HG03064 (cell line): ENCODE results near the gene CD84.
"Not testable (repeated sequence)": the region's sequence is repeated elsewhere in the genome, so short reads cannot be mapped to it uniquely, and the experiment has no call there.

Source experiments
- ATAC-seq: cut with Tn5 transposase; IDR thresholded peaks from one replicate; pipeline ENCODE4 v1.9.1; 2021; ENCODE audit warnings: low read depth; ENCODE audit not compliant: unreplicated experiment

CD84 gene, protein sequence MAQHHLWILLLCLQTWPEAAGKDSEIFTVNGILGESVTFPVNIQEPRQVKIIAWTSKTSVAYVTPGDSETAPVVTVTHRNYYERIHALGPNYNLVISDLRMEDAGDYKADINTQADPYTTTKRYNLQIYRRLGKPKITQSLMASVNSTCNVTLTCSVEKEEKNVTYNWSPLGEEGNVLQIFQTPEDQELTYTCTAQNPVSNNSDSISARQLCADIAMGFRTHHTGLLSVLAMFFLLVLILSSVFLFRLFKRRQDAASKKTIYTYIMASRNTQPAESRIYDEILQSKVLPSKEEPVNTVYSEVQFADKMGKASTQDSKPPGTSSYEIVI

DNA sequence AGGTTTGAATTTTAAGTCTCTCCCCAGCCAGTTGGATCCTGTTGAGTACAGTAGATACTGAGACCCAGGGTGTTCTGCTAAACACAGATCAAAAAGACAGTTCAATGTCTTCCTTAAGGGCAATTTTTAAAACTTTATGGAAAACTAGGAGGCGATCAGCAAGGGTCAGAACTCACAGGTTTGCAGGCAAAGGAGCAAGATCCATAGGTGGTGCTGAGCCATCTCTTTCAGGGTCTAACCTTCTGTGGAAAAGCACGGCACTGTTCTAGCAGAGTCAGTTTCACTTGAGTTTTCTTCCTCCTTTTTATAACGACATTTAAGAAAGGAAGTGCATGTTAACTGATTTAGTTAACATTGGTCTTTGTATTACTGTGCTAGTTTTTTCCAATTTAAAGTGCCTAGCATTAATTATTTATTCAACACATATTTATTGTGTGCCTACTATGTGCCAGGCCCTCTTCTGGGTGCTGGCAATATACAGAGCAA is at the start of gene CD84:
Gene CD84, minus strand, starts transcription at position 281 of the 486 bp plus-strand sequence. Its CDS starts 59 bp downstream, at position 222.
- no peak for ATAC-seq

DNA sequence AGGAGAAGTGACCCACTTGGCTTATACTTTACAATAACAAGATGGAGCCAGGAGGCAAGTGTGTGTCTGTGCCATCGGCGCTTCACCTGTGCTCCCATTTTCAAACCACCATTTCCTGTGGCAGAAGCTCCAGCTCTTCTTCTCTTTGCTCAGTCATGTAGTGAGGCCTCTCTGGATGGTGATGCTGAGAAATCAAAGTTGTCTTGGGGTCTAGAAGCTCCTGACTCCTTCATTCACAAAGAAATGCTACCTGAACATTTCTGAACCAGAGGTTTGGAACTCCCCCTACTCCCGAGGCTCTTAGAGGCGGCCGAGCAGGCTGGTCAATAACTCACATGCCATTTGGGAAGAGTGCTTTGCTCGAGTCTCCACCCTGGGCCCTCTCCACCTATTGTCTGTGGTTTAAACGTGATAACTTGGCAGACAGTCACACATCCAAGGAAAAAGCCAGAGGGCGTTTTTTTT is 49.5 kb upstream of the CD84 start:
- ATAC-seq = no peak

DNA sequence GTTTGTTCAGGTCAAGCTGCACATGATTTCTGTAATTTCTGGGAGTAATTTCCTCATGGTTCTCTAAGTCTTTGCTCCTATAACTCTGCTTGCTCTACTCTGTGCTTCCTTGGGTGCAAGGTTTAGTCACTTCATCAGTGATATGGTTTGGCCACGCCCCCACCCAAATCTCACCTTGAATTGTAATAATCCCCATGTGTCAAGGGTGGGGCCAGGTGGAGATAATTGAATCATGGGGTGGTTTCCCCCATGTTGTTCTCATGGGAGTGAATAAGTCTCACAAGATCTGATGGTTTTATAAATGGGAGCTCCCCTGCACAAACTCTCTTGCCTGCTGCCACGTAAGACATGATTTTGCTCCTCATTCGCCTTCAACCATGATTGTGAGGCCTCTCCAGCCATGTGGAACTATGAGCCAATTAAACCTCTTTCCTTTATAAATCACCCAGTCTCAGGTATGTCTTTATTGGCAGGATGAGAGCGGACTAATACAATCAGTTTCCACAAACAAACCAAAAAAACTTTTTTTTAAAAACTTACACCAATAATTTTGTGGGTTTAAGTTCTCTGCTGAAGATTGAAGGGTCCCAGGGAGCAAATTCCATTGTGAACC is 48.5 kb upstream of the CD84 start:
- ATAC-seq = not testable (repeated sequence)

DNA sequence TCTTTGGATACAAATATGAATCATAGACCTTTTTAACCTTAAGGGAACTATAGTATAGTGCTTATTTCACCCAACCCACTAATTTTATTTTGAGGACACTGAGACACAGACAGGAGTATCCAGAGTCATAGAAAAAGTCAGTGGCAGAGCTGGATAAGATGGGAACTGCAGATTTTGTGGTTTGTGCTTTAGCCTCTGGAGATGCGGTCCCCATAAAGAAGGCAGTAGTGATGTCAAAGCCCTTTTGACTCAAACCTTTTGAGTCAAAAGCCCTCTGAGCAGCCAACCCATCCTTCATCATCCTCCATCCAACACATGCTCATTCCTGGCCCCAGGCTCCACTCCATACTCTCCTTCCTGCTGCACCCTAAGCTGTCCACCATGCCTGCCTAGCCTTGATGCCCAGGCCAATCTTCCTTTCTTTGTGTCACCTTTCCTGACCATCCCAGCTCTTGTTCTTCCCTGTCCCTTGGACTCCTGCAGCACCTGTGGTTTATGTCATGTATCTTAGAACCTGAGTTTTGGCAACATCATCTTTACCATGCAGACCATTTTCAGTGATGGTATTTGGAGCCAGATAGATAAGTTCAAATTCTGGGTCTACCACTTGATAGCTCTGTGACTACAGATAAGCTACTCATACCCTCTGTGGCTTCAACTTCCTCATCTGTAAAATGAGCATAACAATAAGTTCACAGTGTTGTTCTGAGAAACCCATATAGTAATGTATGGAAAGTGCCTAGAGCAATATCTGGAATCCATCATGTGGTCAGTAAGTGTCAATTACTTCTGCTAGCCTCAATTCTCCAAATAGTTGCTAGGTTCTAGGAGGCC is 47.4 kb upstream of the CD84 start:
- ATAC-seq = no peak

DNA sequence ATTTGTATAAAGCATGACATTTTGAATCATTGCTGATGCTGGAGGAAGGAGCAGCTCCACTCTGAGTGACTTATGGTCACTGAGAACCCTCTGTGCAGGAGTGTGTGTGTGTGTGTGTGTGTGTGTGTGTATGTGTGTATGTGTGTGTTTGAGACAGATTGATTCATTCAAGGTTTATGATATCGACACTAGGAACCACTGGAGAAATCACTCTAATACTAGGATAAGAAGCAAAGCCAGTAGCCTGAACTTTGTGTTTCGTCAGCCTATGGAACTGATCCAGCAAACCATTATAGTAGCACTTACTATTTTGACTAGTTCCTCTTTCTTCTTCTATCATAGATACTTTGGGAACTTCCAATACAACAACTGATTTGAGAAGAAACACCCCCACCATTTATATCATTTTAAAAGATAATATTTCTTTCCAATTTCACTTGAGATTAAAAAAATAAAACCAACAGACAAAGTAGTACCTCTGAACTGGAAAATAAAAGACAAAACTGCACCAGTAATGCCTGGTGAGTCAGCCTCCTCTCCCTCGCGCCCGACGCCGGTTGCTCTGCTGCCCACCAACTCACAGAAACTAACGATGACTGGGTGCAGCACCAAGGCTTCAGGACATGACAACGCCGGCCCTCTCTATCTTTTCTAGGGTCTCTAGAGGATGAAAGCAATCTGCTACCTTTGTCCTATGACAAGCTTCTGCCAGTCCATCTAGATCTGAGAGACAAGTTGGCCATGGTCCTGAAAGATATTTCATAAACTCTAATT is 46.6 kb upstream of the CD84 start:
- no peak for ATAC-seq

DNA sequence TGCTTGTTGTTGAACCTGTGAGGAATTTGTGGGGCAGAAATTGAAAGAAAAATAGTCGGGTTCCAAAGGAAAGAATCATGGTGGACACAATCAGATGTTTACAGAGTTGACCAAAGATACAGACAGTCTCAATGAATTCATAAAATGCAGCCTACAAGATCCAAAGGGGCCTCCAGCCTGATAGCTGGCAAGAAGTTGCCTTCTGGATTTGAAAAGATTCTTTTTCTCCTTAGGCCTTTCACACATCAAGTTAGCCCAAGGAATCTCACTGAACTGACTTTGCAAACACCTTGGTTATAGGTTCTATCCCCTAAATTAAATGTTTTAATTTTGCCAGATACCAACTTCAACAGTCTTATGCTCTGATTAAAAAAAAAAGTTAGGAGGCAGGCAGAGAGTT is 46.0 kb upstream of the CD84 start:
- no peak for ATAC-seq

DNA sequence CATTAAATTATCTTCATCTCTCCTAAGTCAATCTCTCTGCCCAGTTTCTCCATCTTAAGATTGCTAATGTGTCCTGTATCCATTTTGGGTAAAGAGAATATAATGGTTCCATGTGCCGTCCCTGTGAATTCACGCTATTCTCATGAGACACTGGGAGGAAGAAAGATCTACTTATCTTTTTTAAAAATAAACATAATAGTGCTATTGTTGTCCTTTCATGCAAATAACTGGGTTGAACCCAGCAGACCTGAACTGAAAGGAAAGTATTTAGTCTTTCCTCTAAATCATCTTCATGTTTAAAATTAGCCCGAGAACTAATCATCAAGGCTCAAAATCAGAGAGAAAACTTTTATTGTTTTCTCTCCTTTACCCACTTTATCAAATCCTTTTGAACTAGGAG is 45.2 kb upstream of the CD84 start:
- no peak for ATAC-seq

DNA sequence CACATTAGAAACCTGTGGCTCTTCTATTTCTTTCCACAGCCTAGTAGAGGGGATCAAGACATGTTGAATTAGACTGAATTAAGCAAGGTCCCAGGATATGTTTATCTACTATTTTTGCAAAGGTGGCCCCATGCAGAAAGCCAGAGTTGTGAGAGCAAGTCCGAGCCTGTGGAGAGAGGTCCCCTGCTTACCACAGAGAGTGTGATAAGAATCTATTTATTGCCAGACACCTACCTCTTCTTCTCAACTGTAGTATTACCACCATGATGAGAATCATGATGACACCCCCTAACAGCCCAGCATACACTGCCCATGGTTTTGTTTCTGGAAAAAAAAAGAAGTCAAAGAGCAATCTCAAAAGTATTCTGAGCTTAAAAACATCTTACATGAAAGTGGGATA is 44.6 kb upstream of the CD84 start:
- no peak for ATAC-seq

DNA sequence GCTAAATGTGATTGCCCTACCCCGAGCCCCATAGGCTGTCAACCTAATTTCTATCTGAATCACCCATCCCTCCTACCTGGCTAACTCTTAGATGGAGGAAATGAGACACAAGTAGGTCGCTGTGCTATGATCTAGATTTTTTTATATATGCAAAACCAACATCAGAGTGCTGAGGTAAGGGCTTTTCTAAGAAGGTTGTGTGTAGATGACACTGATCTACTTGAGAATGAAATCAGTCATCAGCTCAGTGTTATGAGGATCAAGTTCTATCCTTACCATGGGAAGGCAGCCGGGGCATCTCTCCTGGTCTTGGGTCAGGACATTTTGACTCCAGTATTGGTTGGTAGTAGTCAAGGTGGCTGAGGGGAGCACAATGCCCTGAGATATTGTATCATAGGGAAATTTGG is 43.9 kb upstream of the CD84 start:
- no peak for ATAC-seq

DNA sequence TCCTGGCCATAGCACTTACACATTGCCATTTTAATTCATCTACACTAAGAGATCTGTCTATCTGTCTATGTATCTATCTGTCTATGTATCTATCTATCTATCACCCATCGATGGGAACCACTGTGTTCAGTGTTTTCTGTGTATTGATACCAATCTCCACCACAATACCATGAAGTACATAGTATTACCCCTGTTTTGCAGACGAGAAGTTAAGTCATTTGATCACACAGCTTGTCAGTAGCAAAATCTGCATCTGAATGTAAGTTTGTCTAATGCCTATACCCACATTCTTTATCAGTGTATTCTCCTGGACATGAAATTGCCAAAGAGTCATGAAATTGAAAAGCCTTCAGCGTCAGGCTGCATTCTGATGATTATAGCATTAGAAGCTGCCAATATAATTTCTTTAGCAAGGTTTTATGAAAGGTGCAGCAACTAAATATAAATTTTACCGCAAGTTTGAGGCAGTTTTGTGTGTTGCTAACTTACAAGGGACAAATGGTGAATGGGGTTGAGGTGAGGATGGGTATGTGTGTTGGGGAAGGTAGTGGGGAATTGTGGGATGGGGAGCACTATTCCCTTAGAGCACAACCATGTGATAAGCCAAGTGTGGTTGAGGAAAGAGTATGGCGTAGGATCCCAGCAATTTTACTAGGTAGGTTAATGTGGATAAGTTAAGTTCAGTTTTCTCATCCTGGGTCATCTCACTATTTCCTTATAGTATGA is 43.4 kb upstream of the CD84 start:
- ATAC-seq = no peak

DNA sequence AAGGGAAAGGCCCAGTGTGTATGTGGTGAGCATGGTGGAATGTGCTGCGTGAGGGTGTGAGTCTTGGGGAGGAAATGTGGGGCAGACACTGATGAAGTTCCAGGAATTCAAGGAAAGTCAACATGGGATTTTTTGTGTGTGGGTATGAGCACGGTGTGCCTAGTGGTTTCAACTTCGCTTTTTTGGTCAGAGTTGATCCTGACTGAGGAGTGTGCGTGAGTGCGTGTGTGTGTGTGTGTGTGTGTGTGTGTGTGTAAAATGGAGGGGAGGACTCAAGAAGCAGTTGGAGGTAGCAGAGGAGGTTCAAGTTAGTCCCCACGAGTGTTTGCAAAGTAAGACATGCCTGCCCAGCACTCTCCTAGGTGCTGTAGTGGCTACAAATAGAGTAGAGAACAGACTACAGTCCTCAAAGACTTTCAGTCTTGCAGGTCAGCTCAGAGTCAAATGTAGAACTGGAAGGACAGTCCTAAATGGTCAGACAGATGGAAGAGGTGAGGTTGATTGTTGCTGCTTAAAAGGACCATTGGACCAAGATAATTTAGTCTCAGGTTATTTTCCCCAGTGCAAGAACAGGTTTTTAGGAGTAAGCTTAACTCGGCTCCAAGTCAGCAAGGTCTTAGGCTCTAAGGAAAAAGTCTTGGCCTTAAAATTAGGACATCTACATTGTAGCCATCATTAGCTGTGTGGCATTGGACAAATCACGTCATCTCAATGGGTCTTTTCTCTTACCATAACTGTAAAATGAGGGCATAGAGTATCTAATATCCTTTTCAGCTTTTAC is 42.5 kb upstream of the CD84 start:
- ATAC-seq = no peak

DNA sequence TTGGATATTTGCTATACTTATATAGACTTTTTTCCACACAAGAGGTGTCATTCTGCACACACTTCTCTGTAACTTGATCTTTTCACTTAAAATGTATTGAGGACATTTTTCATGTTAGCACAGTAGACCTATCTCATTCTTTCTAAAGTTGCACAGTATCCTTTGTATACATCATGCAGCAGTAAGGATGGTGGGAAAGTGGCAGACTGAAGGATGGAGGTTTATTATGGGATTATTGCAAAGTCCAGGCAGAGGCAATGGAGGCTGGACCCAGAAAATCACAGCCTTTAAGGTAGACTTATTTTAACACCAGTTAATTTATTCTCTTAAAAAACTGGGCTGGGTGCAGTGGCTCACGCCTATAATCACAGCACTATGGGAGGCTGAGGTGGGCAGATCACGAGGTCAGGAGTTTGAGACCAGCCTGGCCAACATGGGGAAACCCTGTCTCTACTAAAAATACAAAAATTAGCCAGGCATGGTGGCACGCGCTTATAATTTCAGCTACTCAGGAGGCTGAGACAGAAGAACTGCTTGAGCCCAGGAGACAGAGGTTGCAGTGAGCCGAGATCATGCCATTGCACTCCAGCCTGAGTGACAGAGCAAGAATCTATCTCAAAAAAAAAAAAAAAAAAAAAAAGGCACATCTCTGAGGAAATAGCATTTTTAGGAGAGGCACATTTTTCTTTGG is 41.8 kb upstream of the CD84 start:
- no peak for ATAC-seq

DNA sequence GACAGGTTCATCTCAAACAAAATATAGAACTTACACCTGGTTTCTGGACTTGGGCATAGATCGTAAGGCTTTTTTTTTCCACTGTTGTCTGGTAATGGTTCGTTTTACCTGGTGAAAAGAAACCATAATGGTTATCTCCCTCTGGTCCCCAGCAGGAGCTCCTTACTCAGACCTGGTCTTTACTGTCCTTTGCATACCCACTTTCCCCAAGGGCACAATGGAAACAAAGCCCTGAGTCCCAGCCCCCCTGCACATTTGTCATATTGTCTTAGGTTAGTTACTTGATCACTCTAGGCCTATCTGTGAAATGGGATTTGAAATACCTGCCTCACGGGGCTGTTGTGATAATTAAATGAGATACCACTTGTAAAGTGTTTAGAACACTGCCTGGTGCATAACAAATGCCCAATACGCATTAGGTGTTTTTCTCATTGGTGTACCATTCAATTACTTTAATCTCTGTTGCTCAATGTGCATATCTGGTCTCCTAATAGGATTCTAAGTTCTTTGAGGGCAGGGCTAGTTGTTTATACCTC is 40.5 kb upstream of the CD84 start:
- no peak for ATAC-seq

DNA sequence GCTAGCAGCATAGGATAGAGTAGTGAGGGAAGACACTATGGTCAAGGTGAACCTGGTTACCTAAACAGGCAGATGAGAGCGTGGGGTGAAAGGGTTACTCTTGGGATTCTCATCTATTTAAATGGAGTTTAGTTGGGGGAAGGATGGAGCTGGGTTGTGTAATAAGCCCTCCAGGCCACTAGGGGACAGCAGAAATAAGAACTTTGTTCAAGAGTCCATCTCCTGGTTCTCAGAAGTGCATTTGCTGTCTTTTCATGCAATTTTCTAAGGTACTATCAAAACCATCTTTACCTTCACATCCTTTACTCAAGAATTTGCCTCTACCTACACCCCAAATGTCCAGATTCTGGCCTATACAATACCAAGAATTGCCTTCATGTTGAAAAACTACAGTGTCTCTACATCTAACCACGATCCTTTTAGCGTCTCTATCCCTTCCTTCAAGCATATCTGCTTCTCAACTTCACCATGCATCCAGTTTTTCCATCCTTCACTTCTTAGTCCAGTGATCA is 39.5 kb upstream of the CD84 start:
- no peak for ATAC-seq

DNA sequence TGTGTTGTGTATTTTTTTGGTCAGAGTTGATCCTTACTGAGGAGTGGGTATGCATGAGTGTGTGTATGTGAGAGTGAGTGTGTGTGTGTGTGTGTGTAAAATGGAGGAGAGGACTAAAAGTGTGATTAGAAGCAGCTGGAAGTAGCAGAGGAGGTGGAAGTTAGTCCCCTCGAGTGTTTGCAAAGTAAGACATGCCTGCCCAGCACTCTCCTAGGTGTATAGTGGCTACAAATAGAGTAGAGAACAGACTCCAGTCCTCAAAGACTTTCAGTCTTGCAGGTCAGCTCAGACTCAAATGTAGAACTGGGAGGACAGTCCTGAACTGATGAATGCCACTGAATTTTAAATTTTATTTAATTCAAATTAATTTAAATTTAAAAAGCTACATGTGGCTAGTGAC is 39.0 kb upstream of the CD84 start:
- ATAC-seq = no peak

DNA sequence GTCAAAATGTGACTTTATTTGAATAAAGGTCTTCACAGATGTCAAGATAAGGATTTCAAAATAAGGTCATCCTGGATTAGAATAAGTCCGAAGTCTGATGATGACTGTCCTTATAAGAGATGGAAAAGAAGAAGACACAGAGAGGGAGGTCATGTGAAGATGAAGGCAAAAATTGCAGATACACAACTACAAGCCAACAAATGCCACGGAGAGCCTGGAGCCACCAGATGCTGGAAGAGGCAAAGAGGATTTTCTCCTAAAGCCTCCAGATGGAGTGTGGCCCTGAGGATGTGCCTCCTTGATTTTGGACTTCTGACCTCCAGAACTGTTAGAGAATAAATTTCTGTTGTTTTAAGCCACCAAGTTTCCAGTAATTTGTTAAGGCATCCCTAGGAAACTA is 36.4 kb upstream of the CD84 start:
- no peak for ATAC-seq

DNA sequence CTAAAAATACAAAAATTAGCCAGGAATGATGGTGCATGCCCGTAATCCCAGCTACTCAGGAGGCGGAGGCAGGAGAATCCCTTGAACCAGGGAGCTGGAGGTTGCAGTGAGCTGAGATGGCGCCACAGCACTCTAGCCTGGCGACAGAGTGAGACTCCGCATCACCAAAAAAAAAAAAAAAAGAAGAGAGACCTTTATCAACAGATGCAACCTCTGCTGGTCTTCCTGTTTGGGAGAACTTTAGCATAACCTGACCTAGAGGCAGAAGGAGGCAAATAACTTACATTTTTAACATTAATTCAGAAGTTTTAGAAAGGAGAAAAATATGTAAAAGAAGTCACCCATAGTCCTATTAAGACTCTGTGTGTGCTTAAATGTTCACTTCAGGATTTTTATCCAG is 35.1 kb upstream of the CD84 start:
- ATAC-seq = no peak

DNA sequence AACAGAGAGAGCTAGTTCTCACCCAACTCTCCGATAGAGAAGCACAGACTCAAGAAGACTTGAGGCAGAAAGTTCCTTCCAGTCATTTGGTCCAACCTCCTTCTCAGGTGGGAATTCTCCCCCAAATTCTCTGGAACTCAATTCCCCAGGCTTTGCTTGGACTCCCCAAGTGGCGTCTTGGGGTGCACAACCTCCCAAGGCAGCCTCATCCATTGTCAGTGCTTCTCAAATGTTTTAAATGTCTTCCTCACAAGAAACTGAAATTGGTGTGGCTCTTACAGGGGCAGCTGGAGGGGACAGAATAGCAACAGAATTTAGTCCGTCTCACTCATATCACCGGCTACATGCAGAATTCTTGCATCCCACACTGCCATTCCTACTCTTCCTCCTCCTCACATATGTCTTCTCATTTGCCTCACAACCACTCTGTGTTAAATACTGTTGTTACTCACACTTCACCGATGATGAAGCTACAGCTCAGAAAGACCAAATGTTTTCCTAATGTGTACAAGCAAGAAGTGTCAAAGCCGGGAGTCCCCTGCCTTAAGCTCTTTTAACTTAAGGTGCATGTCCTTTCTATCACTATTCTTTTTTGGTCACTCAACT is 33.4 kb upstream of the CD84 start:
- ATAC-seq = no peak
